Common myeloid progenitor, CD34-positive (primary cell): ENCODE results near the gene LRRC4C.

Experiments used
- CTCF ChIA-PET: fragments of 350-600 bp; sonication (Branson Sonifier 250); formaldehyde crosslinking; loops from one replicate; lab custom pipeline; 2021; ENCODE audit warnings: antibody characterized with exemption; lab: Charles Lee
- POLR2A ChIA-PET: fragments of 350-600 bp; sonication (Branson Sonifier 250); formaldehyde crosslinking; loops from one replicate; lab custom pipeline; 2021; ENCODE audit warnings: antibody characterized with exemption; lab: Charles Lee
- DNase-seq, 3 donors: peaks; one replicate each; pipeline versions ENCODE4 v3.0.0 to v3.0.0-alpha.2; 2013
- H3K27ac ChIP-seq, 2 experiments: 1 replicate in 1 of 2; 2 replicates in 1 of 2; pipeline ENCODE4 v1.7.0; 2013; ENCODE audit warnings: inconsistent platforms in 2 of 2, low read length in 2 of 2, mild to moderate bottlenecking in 2 of 2, low read depth in 1 of 2, moderate library complexity in 1 of 2; ENCODE audit not compliant: severe bottlenecking in 2 of 2, insufficient read depth in 1 of 2, poor library complexity in 1 of 2
- H3K27me3 ChIP-seq, 5 experiments: replicated peaks in 2 of 5; 1 replicate in 3 of 5; 2 replicates in 2 of 5; pipeline versions ENCODE4 v1.6.1 to v1.7.0; 2013; ENCODE audit warnings: low read length in 4 of 5, mild to moderate bottlenecking in 2 of 5, moderate library complexity in 2 of 5, inconsistent platforms in 1 of 5; ENCODE audit not compliant: insufficient read depth in 5 of 5, control insufficient read depth in 4 of 5
- H3K36me3 ChIP-seq, 4 experiments: 1 replicate in 2 of 4; 2 replicates in 2 of 4; pipeline versions ENCODE4 v1.6.1 to v1.7.0; 2013; ENCODE audit warnings: low read length in 3 of 4, control low read depth in 1 of 4, mild to moderate bottlenecking in 1 of 4; ENCODE audit not compliant: control insufficient read depth in 4 of 4, insufficient read depth in 4 of 4
- H3K4me1 ChIP-seq, 4 experiments: 1 replicate in 3 of 4; 2 replicates in 1 of 4; pipeline versions ENCODE4 v1.6.1 to v1.7.1; 2013; ENCODE audit warnings: low read length in 3 of 4, mild to moderate bottlenecking in 3 of 4, control low read depth in 1 of 4, inconsistent platforms in 1 of 4, moderate library complexity in 1 of 4; ENCODE audit not compliant: control insufficient read depth in 4 of 4, insufficient read depth in 4 of 4; ENCODE audit errors: control extremely low read depth in 1 of 4
- H3K4me3 ChIP-seq, 7 experiments: 1 replicate in 4 of 7; 2 replicates in 3 of 7; pipeline versions ENCODE4 v1.5.1 to v1.7.0; 2013; ENCODE audit warnings: mild to moderate bottlenecking in 7 of 7, low read length in 6 of 7, moderate library complexity in 6 of 7, inconsistent platforms in 2 of 7, low read depth in 2 of 7, control low read depth in 1 of 7; ENCODE audit not compliant: insufficient read depth in 4 of 7, control insufficient read depth in 1 of 7; ENCODE audit errors: extremely low read depth in 1 of 7
- H3K9me3 ChIP-seq, 5 experiments: 1 replicate in 4 of 5; 2 replicates in 1 of 5; pipeline versions ENCODE4 v1.6.1 to v1.7.1; 2013; ENCODE audit warnings: low read length in 4 of 5, mild to moderate bottlenecking in 2 of 5, inconsistent platforms in 1 of 5, low read depth in 1 of 5, moderate library complexity in 1 of 5; ENCODE audit not compliant: control insufficient read depth in 4 of 5, insufficient read depth in 2 of 5; ENCODE audit errors: control extremely low read depth in 1 of 5
- WGBS: methylation state at CpG from one replicate; pipeline ENCODE4 v1.1.5; 2013; ENCODE audit not compliant: insufficient coverage; 5-methylcytosine and 5-hydroxymethylcytosine counted together

The LRRC4C gene

GRCh38 chr11:41313226-41313625 lies 146.2 kb downstream of the LRRC4C start:
- no peaks in the 10 kb centered on the region for H3K9me3 ChIP-seq
- no peak overlapping the region for H3K27ac ChIP-seq
- CTCF ChIA-PET: no interaction called here
- no peaks in the 10 kb centered on the region for H3K27me3 ChIP-seq
- WGBS: no CpG with 5 or more reads among the region's 1 CpG
- no peaks in the 10 kb centered on the region for H3K4me1 ChIP-seq
- POLR2A ChIA-PET: no interaction called here
- H3K4me3 ChIP-seq: no peak overlapping the region
- H3K36me3 ChIP-seq: no peaks in the 10 kb centered on the region
- DNase-seq: no peak

- no peaks in the 10 kb centered on the region for H3K9me3 ChIP-seq
- ChIA-PET CTCF (no interaction called here), POLR2A (no interaction called here)
- H3K27ac ChIP-seq: no peak overlapping the region
- H3K27me3 ChIP-seq: no peaks in the 10 kb centered on the region
- 95% methylated on average over 2 of the region's 4 CpGs for WGBS
- no peak for DNase-seq
- no peak overlapping the region for H3K4me3 ChIP-seq
- no peaks in the 10 kb centered on the region for H3K36me3 ChIP-seq
- H3K4me1 ChIP-seq: no peaks in the 10 kb centered on the region
These were observed 149.7 kb downstream of the LRRC4C start for GRCh38 chr11:41309716-41310115.

GRCh38 chr11:41309111-41309522 lies 150.3 kb downstream of the LRRC4C start:
- Histone ChIP-seq H3K36me3 (no peaks in the 10 kb centered on the region), H3K27me3 (no peaks in the 10 kb centered on the region), H3K9me3 (no peaks in the 10 kb centered on the region), H3K4me1 (no peaks in the 10 kb centered on the region), H3K4me3 (no peak overlapping the region), H3K27ac (no peak overlapping the region)
- CTCF ChIA-PET: no interaction called here
- POLR2A ChIA-PET: no interaction called here
- 92% methylated on average over 2 of the region's 4 CpGs for WGBS
- no peak for DNase-seq

GRCh38 chr11:41308286-41308685 lies 151.2 kb downstream of the LRRC4C start:
- Histone ChIP-seq H3K36me3 (no peaks in the 10 kb centered on the region), H3K4me3 (no peak overlapping the region), H3K27me3 (no peaks in the 10 kb centered on the region), H3K27ac (no peak overlapping the region), H3K4me1 (no peaks in the 10 kb centered on the region), H3K9me3 (no peaks in the 10 kb centered on the region)
- CTCF ChIA-PET: no interaction called here
- no peak for DNase-seq
- 94% methylated on average over 5 of the region's 5 CpGs for WGBS
- POLR2A ChIA-PET: no interaction called here

- no peak overlapping the region for H3K27ac ChIP-seq
- H3K9me3 ChIP-seq: no peaks in the 10 kb centered on the region
- POLR2A ChIA-PET: no interaction called here
- no peak for DNase-seq
- H3K4me1 ChIP-seq: no peaks in the 10 kb centered on the region
- CTCF ChIA-PET: no interaction called here
- no peaks in the 10 kb centered on the region for H3K27me3 ChIP-seq
- 80% methylated on average over 2 of the region's 5 CpGs for WGBS
- H3K4me3 ChIP-seq: no peak overlapping the region
- no peaks in the 10 kb centered on the region for H3K36me3 ChIP-seq
These were observed 152.0 kb downstream of the LRRC4C start for GRCh38 chr11:41307296-41308080.

GRCh38 chr11:41306431-41306830 lies 153.0 kb downstream of the LRRC4C start:
- H3K27ac ChIP-seq: no peak overlapping the region
- POLR2A ChIA-PET: no interaction called here
- no peaks in the 10 kb centered on the region for H3K36me3 ChIP-seq
- CTCF ChIA-PET: no interaction called here
- DNase-seq: no peak
- no peak overlapping the region for H3K4me3 ChIP-seq
- 75% methylated on average over 1 of the region's 3 CpGs for WGBS
- H3K9me3 ChIP-seq: no peaks in the 10 kb centered on the region
- H3K27me3 ChIP-seq: no peaks in the 10 kb centered on the region
- H3K4me1 ChIP-seq: no peaks in the 10 kb centered on the region

- Histone ChIP-seq H3K4me3 (no peak overlapping the region), H3K36me3 (no peaks in the 10 kb centered on the region), H3K4me1 (no peaks in the 10 kb centered on the region), H3K27me3 (no peaks in the 10 kb centered on the region), H3K27ac (no peak overlapping the region), H3K9me3 (no peaks in the 10 kb centered on the region)
- ChIA-PET POLR2A (no interaction called here), CTCF (no interaction called here)
- no peak for DNase-seq
- WGBS: 84% methylated on average over 2 of the region's 4 CpGs
These were observed 158.4 kb downstream of the LRRC4C start for GRCh38 chr11:41301023-41301422.
